Ascending aorta (tissue), 2 donors: ENCODE data around the gene SHROOM1. TPM values are rescaled to one million over a fixed set of nuclear protein-coding genes. Genes with fewer than 3 reads are reported as not detected.
A peak's percentile ranks its signal among the peaks of the same experiment; 100 is the strongest.

ENCODE experiments used
- DNase-seq, 2 donors: peaks; one replicate each; pipeline ENCODE4 v3.0.0-alpha.2; 2019; ENCODE audit warnings: low spot score in 2 of 2
- H3K27ac ChIP-seq, 2 donors: fragments of 200-600 bp; sonication (generic); one replicate each; pipeline ENCODE4 v1.5.1; 2016 to 2017; ENCODE audit warnings: mild to moderate bottlenecking in 1 of 2
- H3K27me3 ChIP-seq: fragments of 200-600 bp; sonication (generic); one replicate; pipeline ENCODE4 v1.5.1; 2017
- H3K36me3 ChIP-seq, 2 donors: fragments of 200-600 bp; sonication (generic); one replicate each; pipeline ENCODE4 v1.5.1; 2016
- H3K4me1 ChIP-seq, 2 donors: fragments of 200-600 bp; sonication (generic); one replicate each; pipeline ENCODE4 v1.5.1; 2016 to 2017; ENCODE audit warnings: mild to moderate bottlenecking in 1 of 2
- H3K4me3 ChIP-seq, 2 donors: fragments of 200-600 bp; sonication (generic); one replicate each; pipeline ENCODE4 v1.5.1; 2016 to 2017; ENCODE audit warnings: mild to moderate bottlenecking in 1 of 2
- H3K9me3 ChIP-seq, 2 donors: fragments of 200-600 bp; sonication (generic); one replicate each; pipeline ENCODE4 v1.5.1; 2016
- CTCF ChIP-seq, 3 experiments: fragments of 200-600 bp in 2 of 3; fragments of 450-650 bp in 1 of 3; sonication (generic) in 2 of 3; IDR thresholded peaks; one replicate each; pipeline ENCODE4 v1.5.1; 2016 to 2019; ENCODE audit warnings: antibody characterized with exemption in 3 of 3, mild to moderate bottlenecking in 1 of 3, moderate library complexity in 1 of 3
- intact Hi-C: fragments of 100-400 bp; cut with DNase I; formaldehyde crosslinking; loops from one replicate; pipeline ENCODE4 v1.15.1; 2023
- total RNA-seq: library from RNA; depleted of rRNA; stranded (reverse); fragments of >200 nt; gene quantifications from one replicate; pipeline ENCODE4 v1.1.0, GENCODE V29; 2016

Gene SHROOM1
- total RNA-seq, 1 donor from 2014 or later: 49.4 TPM

DNA sequence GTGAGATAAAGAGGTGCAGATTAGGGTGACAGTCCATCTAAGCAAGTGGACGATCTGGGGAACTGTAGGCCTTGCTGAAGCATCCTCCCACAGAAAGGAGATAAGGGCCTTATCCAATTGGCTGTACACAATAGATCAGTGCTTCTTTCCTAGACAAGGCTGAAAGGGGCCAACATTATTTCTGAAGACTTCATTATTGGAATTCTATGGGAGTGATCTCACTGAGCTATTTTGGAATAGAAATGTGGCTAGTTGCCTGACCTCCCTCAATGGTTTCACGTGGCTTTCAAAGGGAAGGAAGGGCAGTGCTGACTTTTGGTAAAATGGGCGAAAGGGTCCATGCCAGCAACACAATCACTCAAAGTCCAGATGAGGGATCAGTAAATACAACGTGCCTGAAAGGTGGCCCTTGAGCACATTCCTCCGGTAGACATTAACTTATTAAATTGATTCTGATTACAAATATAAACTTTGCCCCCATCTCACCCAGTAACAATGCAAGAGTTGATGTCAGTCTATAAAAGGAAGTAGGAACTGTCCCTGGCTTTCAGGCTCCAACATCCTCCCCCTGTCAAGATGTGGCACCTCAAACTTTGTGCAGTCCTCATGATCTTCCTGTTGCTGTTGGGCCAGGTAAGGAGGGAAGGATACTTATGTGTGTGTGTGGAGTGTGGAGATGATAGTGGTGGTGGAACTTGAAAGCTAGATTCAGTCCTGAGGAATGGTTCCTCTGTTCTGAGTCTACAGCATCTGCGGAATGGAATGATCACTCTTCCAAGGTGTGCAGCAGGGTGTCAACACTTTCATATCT lies 42.9 kb upstream of the SHROOM1 start, which contains the start of gene LEAP2:
Gene LEAP2 (plus strand): TSS at position 550 of the 811 bp plus-strand sequence. CDS start 27 bp downstream, at position 577.
- intact Hi-C loops: no loop called here
- peaks cover 0 to 8% of the 10 kb centered on the region in 2 donors for H3K4me1 ChIP-seq
- H3K36me3 ChIP-seq: peaks cover 3 to 40% of the 10 kb centered on the region in 2 donors
- H3K27ac ChIP-seq: peak within 1 kb of the TSS; percentile 36 to 40
- H3K9me3 ChIP-seq: no peaks in the 10 kb centered on the region
- no peak within 1 kb of the TSS for H3K4me3 ChIP-seq
- no peak for DNase-seq
- H3K27me3 ChIP-seq: no peaks in the 10 kb centered on the region
- TF ChIP-seq CTCF (IDR thresholded peaks at IDR 0.05): no peak

- peaks cover 0 to 6% of the 10 kb centered on the region in 2 donors for H3K4me1 ChIP-seq
- peaks cover 3 to 36% of the 10 kb centered on the region in 2 donors for H3K36me3 ChIP-seq
- H3K9me3 ChIP-seq: no peaks in the 10 kb centered on the region
- no peak overlapping the region for H3K4me3 ChIP-seq
- no peaks in the 10 kb centered on the region for H3K27me3 ChIP-seq
- H3K27ac ChIP-seq: peak overlapping the region; percentile 33 to 36
- intact Hi-C loops: no loop called here
- no peak for TF ChIP-seq CTCF (IDR thresholded peaks at IDR 0.05)
- DNase-seq: no peak
Observed at GRCh38 chr5:132872788-132873118, 42.3 kb upstream of the SHROOM1 start.

- no peak for TF ChIP-seq CTCF (IDR thresholded peaks at IDR 0.05)
- no peak overlapping the region for H3K4me3 ChIP-seq
- intact Hi-C loops: no loop called here
- no peaks in the 10 kb centered on the region for H3K9me3 ChIP-seq
- peaks cover 0 to 15% of the 10 kb centered on the region in 2 donors for H3K4me1 ChIP-seq
- DNase-seq: no peak
- no peaks in the 10 kb centered on the region for H3K27me3 ChIP-seq
- peaks cover 2 to 28% of the 10 kb centered on the region in 2 donors for H3K36me3 ChIP-seq
- no peak overlapping the region for H3K27ac ChIP-seq
Observed at GRCh38 chr5:132871459-132872284, 41.2 kb upstream of the SHROOM1 start.

DNA sequence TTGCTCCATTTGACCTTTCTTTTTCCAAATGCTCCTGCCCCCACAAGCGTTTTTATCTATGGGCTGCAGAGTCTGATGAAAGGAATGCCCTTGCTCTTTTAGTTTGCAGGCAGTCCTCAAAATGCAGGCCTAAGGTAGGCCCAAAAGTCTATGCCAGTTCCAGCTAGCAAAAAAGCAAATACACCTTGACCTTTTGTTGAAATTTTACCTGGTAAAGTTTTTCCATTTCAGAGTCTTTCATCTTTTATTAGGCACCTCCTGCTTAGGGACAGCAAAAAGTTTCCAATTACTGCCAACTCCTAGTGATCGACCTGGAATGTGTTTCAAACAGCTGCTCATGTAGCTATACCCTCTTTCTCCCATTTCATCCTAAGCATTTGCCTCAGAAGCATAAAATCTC lies 40.4 kb upstream of the SHROOM1 start:
- Histone ChIP-seq H3K27ac (no peak overlapping the region), H3K4me1 (peaks cover 3 to 16% of the 10 kb centered on the region in 2 donors), H3K4me3 (no peak overlapping the region), H3K36me3 (peaks cover 0 to 28% of the 10 kb centered on the region in 2 donors), H3K27me3 (no peaks in the 10 kb centered on the region), H3K9me3 (no peaks in the 10 kb centered on the region)
- no peak for DNase-seq
- TF ChIP-seq CTCF (IDR thresholded peaks at IDR 0.05): no peak
- intact Hi-C loops: no loop called here

DNA sequence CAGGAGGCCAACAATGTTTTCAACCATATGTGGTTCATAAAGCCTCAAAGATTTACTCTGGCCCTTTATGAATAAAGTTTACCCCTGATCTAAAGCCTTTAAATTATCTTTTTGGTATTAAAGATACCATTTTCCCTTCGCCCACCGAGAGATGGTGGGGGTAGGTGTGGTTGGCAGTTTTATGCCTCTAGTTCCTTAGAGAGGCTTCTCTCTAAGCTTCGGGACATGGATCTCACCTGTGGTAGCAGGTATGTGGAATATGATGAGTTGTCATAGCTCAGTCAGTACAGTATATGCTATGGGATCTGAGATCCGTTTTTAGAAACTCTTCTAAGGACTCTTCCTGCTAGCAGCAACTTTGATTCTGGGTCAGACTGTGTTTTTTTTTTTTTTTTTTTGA lies 38.3 kb upstream of the SHROOM1 start:
- no peak for TF ChIP-seq CTCF (IDR thresholded peaks at IDR 0.05)
- intact Hi-C loops: no loop called here
- Histone ChIP-seq H3K4me3 (no peak overlapping the region), H3K36me3 (peaks cover 0 to 28% of the 10 kb centered on the region in 2 donors), H3K4me1 (peaks cover 5 to 21% of the 10 kb centered on the region in 2 donors), H3K9me3 (no peaks in the 10 kb centered on the region), H3K27me3 (no peaks in the 10 kb centered on the region), H3K27ac (no peak overlapping the region)
- no peak for DNase-seq
